ENCODE measurements around the gene C18orf63.

The C18orf63 gene

GRCh38 chr18:74407888-74408287, 92.2 kb downstream of the C18orf63 start (continued):
- TF ChIP-seq ZNF777 (tag by site-specific recombination; IDR thresholded peaks at IDR 0.05; ENCODE audit: borderline replicate concordance) (no peak), ZFP37 (tag by site-specific recombination; IDR thresholded peaks at IDR 0.05) (no peak), ZBTB44 (tag by site-specific recombination; IDR thresholded peaks at IDR 0.05) (no peak)
